Upper lobe of left lung (tissue), 4 donors: ENCODE data around the gene EXOC7.

Experiments
- POLR2AphosphoS5 ChIP-seq, 2 donors: sonication (generic); formaldehyde crosslinking; IDR thresholded peaks; one replicate each; pipeline ENCODE4 v1.5.1; 2017; ENCODE audit warnings: antibody characterized with exemption in 2 of 2
- TF ChIP-seq, protein P1 (sequence below), 6 experiments: fragments of 450-650 bp in 4 of 6; fragments of 200-600 bp in 2 of 6; sonication (generic) in 2 of 6; IDR thresholded peaks; one replicate each; pipeline ENCODE4 v1.5.1; 2016 to 2019; ENCODE audit warnings: antibody characterized with exemption in 6 of 6

DNA sequence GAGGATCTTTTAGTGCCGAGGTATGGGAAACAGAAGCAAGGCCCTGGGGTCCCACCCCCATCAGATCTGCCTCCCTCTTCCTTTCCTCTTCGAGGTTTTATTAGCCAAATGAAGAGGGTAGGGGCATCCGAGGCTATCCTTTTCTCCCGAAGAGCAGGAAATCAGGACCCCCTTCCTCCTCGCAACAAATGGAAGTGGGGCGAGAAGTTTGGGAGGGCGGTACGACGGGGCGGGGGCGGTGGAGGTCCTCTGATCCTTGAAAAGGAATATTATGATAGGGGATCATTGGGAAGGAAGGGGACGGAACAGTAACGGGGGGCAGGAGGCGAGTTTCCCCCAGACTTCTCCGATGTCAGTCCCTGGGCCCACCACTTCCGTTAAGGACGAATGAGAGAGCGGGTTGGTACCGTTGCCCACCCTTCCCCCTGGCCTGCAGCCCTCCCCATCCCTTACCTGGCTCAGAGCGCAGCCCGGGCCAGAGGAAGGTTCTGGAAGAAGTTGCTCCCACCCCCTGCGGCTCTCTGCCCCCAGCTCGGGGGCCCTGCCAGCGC, 37.1 kb upstream of the EXOC7 start:
- TF ChIP-seq, protein P1, sequence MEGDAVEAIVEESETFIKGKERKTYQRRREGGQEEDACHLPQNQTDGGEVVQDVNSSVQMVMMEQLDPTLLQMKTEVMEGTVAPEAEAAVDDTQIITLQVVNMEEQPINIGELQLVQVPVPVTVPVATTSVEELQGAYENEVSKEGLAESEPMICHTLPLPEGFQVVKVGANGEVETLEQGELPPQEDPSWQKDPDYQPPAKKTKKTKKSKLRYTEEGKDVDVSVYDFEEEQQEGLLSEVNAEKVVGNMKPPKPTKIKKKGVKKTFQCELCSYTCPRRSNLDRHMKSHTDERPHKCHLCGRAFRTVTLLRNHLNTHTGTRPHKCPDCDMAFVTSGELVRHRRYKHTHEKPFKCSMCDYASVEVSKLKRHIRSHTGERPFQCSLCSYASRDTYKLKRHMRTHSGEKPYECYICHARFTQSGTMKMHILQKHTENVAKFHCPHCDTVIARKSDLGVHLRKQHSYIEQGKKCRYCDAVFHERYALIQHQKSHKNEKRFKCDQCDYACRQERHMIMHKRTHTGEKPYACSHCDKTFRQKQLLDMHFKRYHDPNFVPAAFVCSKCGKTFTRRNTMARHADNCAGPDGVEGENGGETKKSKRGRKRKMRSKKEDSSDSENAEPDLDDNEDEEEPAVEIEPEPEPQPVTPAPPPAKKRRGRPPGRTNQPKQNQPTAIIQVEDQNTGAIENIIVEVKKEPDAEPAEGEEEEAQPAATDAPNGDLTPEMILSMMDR (IDR thresholded peaks at IDR 0.05): no peak
- TF ChIP-seq POLR2AphosphoS5 (IDR thresholded peaks at IDR 0.05): no peak
